GM18870 (cell line): Measurements from ENCODE around the gene RPS17.
"Not testable (repeated sequence)": the region's sequence is repeated elsewhere in the genome, so short reads cannot be mapped to it uniquely, and the experiment has no call there.

ENCODE experiments used
- ATAC-seq: cut with Tn5 transposase; IDR thresholded peaks from one replicate; pipeline ENCODE4 v1.9.1; 2021; ENCODE audit warnings: moderate library complexity; ENCODE audit not compliant: unreplicated experiment

RPS17 gene

GRCh38 chr15:82530606-82531379 is 9.5 kb downstream of the RPS17 start:
- ATAC-seq: peak; percentile 88

- ATAC-seq: no peak
Measured at GRCh38 chr15:82530006-82530405, 10.3 kb downstream of the RPS17 start.

- ATAC-seq: not testable (repeated sequence)
Measured at GRCh38 chr15:82513587-82513986, 26.7 kb downstream of the RPS17 start.

GRCh38 chr15:82507693-82508092 is 32.6 kb downstream of the RPS17 start:
- ATAC-seq: not testable (repeated sequence)

GRCh38 chr15:82507087-82507486 is 33.2 kb downstream of the RPS17 start:
- ATAC-seq: not testable (repeated sequence)

GRCh38 chr15:82505842-82506241 is 34.4 kb downstream of the RPS17 start:
- ATAC-seq: not testable (repeated sequence)

- ATAC-seq: not testable (repeated sequence)
Measured at GRCh38 chr15:82504074-82504473, 36.2 kb downstream of the RPS17 start.

GRCh38 chr15:82502700-82503339 is 37.4 kb downstream of the RPS17 start:
- ATAC-seq: peak; percentile 43

GRCh38 chr15:82500772-82501171 is 39.5 kb downstream of the RPS17 start:
- ATAC-seq: not testable (repeated sequence)

GRCh38 chr15:82497978-82498377 is 42.3 kb downstream of the RPS17 start:
- not testable (repeated sequence) for ATAC-seq

- not testable (repeated sequence) for ATAC-seq
Measured at GRCh38 chr15:82488250-82488649, 52.0 kb downstream of the RPS17 start.

GRCh38 chr15:82487045-82487444 is 53.2 kb downstream of the RPS17 start:
- not testable (repeated sequence) for ATAC-seq
